GM12865 (cell line): Measurements from ENCODE around the gene SRRM4.

ENCODE experiments used
- DNase-seq: peaks from one replicate; pipeline ENCODE4 v3.0.0; 2010; ENCODE audit warnings: low read depth
- H3K4me3 ChIP-seq: 2 replicates; pipeline ENCODE4 v1.5.1; 2011; ENCODE audit warnings: mild to moderate bottlenecking, low read depth, low read length, control low read depth
- TF ChIP-seq, protein P1 (sequence below): IDR thresholded peaks from 2 replicates; pipeline ENCODE4 v1.5.1; 2011; ENCODE audit warnings: low read length, control low read depth, low read depth, inconsistent platforms; ENCODE audit not compliant: insufficient read depth; ENCODE audit errors: missing control alignments

Gene SRRM4

DNA sequence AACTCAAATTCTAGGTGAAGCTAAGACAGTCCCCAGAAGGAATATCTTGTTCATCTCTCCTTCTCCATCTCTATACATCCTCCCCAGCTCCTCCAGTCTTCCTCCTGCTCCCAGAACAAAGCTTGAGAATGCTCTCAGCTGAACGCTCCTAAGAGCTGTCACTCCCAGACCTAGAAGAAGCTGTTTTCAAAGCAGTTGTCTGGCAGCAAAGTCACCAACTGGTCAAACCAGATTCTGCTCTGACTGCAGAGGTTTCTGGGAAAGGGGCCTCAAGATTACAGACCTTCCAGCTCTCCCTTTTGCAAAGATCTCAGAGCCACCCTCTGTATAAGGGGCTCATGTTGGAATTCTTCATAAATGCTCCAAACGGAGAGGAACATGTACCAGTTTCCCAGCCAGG is 187.8 kb downstream of the SRRM4 start:
- H3K4me3 ChIP-seq, result no peak overlapping the region
- TF ChIP-seq, protein P1, sequence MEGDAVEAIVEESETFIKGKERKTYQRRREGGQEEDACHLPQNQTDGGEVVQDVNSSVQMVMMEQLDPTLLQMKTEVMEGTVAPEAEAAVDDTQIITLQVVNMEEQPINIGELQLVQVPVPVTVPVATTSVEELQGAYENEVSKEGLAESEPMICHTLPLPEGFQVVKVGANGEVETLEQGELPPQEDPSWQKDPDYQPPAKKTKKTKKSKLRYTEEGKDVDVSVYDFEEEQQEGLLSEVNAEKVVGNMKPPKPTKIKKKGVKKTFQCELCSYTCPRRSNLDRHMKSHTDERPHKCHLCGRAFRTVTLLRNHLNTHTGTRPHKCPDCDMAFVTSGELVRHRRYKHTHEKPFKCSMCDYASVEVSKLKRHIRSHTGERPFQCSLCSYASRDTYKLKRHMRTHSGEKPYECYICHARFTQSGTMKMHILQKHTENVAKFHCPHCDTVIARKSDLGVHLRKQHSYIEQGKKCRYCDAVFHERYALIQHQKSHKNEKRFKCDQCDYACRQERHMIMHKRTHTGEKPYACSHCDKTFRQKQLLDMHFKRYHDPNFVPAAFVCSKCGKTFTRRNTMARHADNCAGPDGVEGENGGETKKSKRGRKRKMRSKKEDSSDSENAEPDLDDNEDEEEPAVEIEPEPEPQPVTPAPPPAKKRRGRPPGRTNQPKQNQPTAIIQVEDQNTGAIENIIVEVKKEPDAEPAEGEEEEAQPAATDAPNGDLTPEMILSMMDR, result no peak
- DNase-seq, result no peak

GRCh38 chr12:119171291-119171690 is 189.9 kb downstream of the SRRM4 start:
- no peak for DNase-seq
- TF ChIP-seq, protein P1, result no peak
- no peak overlapping the region for H3K4me3 ChIP-seq

- no peak for DNase-seq
- TF ChIP-seq, protein P1, result no peak
- H3K4me3 ChIP-seq, result no peak overlapping the region
Measured at GRCh38 chr12:119171691-119172425, 190.5 kb downstream of the SRRM4 start.

GRCh38 chr12:119175081-119175480 is 193.7 kb downstream of the SRRM4 start:
- H3K4me3 ChIP-seq, result no peak overlapping the region
- no peak for DNase-seq
- TF ChIP-seq, protein P1, result no peak

GRCh38 chr12:119176267-119177055 is 195.1 kb downstream of the SRRM4 start:
- no peak overlapping the region for H3K4me3 ChIP-seq
- DNase-seq, result no peak
- TF ChIP-seq, protein P1, result no peak

DNA sequence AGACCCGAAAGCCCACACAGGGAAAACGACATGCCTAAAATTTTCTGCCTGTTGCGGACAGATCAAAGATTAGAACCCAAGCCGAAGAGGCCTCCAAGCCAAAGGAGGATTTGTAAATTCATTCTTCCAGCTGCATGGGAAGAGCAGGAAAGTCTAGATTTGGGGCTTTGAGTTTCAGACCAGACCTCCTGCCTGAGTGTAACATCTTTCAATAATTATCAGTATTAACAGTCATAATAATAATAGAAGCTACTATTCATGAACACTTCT is 195.7 kb downstream of the SRRM4 start:
- no peak overlapping the region for H3K4me3 ChIP-seq
- no peak for DNase-seq
- TF ChIP-seq, protein P1, result no peak
